Smooth muscle cell of the coronary artery (primary cell): Measurements from ENCODE around the gene KCNT2. TPM values are rescaled to one million over a fixed set of nuclear protein-coding genes. Genes with fewer than 3 reads are reported as not detected.

Source experiments
- total RNA-seq: library from RNA; depleted of rRNA; stranded (reverse); fragments of >200 nt; gene quantifications from 2 replicates; pipeline ENCODE4 v1.2.3, GENCODE V29; 2014; ENCODE audit warnings: low replicate concordance

Gene KCNT2
- 0.70 and 2.9 TPM in 2 replicates for total RNA-seq

DNA sequence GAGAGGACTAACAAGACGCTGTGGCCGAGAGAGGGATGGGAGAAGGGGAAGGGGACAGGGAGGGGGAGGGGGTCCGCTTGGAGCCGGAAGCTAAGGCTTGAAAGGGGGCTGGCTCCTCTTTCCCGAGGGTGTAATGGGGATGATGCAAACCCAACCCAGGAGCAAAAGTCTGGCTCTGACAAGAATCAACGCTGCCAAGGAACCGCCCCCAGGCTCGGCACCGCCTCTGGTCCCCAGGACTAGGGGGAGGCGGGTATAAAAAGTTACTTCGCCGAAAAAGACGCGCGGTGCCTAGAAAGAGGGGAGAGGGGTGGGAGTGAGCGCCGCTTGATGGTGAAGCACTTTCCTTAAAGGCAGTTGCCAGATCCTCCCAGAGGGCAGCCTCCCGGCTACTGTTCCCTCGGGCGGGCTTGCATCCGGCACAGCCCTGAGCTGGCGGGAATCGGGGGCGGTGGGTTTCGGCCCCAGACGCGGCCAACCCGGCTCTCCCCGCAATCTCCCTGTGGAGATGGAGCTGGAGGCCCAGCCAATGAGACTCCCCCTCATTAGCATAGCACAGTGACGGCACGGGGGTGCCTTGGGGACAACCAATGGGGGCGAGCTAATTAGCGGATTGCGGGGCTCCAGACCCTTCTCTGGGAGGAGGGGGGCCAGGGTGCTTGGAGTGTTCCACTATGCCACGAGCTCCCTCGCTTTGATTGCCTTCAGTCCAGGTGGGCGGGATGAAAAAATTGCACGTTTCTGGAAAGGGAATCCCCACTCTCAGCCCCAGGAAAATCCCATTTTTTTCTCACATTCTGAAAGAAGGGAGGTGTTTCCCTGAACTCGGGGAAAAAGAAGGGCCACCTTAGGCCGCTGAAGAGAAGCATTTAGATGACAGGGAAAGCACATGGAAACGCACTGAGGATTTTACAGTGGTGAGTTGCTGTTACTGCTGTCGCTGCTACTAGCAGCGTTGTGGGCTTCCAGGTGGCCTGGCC is at the start of gene KCNT2:
Gene KCNT2, minus strand, starts transcription at position 51 of the 980 bp plus-strand sequence. CDS start 131 bp downstream, outside the sequence.

DNA sequence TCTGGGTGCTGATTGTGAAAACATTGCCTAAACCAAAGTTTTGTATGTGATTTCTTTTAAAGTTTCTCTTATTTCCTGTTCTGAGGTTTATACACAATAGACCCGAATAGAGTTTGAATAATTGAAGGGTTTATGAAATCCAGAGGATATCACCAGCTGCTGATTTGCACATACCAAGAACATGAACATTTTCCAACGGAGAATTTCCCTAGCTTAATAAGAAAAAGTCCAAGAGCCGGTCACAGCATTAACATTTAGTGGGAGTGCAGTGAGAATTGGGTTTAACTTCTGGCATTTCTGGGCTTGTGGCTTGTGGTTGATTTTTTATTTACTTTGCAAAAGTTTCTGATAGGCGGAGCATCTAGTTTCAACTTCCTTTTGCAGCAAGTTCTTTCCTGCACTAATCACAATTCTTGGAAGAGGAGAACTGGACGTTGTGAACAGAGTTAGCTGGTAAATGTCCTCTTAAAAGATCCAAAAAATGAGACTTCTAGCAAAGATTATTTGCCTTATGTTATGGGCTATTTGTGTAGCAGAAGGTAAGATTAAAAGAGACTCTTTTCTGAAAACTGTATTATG is 43.5 kb upstream of the KCNT2 start, which contains the start of gene CFH:
Gene CFH, plus strand, starts transcription at position 407 of the 579 bp plus-strand sequence. Its CDS starts 75 bp downstream, at position 482.

Other genes starting within 250 kb of the KCNT2 start
- gene CFH, start 43.6 kb upstream of the KCNT2 start, total RNA-seq = 121 and 272 TPM in 2 replicates
- not detected in 2 replicates for gene CFHR3, start 166.4 kb upstream of the KCNT2 start, total RNA-seq
- 0.15 TPM in 1 of 2 replicates, not detected in the other for gene CFHR1, start 211.3 kb upstream of the KCNT2 start, total RNA-seq